ENCODE results near the gene OR2A1. TPM values are rescaled to one million over a fixed set of nuclear protein-coding genes. Genes with fewer than 3 reads are reported as not detected.

The OR2A1 gene, protein sequence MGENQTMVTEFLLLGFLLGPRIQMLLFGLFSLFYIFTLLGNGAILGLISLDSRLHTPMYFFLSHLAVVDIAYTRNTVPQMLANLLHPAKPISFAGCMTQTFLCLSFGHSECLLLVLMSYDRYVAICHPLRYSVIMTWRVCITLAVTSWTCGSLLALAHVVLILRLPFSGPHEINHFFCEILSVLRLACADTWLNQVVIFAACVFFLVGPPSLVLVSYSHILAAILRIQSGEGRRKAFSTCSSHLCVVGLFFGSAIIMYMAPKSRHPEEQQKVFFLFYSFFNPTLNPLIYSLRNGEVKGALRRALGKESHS
- total RNA-seq: not detected in 2 replicates

GRCh38 chr7:144311872-144312469 lies at the start of gene OR2A1:
TSS of gene OR2A1 (plus strand) at chr7:144312419. CDS start at chr7:144318125, 5,706 bp downstream.

DNA sequence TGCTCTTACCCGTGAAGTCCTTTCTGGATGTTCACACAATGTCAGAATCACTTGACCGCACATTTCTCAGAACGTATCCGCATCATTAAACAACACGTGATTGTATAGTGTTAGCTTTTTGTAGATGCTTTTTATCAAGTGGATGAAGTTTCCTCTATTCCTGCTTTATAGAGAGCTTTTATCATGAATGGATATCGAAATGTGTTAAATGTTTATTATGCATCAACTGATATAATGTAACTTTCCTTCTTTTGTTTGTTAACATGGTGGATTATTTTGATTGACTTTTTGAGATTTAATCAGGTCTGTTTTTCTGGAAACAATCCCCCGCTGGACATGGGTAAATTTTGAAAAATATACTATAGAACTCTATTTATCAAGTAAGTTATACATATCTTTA lies 47.5 kb upstream of the OR2A1 start, which contains the start of gene OR2A7:
Gene OR2A7, minus strand, starts transcription at position 101 of the 400 bp plus-strand sequence. CDS start 5,164 bp downstream, outside the sequence.

GRCh38 chr7:144269188-144269587 lies 43.0 kb upstream of the OR2A1 start, which contains the start of gene CTAGE8:
TSS of gene CTAGE8 (minus strand) at chr7:144269288. CDS start at chr7:144269250, 38 bp downstream.

GRCh38 chr7:144355176-144355822 lies 43.1 kb downstream of the OR2A1 start, which contains the start of gene ARHGEF5:
TSS of gene ARHGEF5 (plus strand) at chr7:144355402. CDS start at chr7:144362670, 7,268 bp downstream.

Other genes starting within 250 kb of the OR2A1 start
- gene OR2A25, start 242.6 kb upstream of the OR2A1 start, total RNA-seq: not detected in 2 replicates
- gene OR2A12, start 226.1 kb upstream of the OR2A1 start, total RNA-seq: not detected in 2 replicates
- not detected in 2 replicates for gene OR2A2, start 202.8 kb upstream of the OR2A1 start, total RNA-seq
- not detected in 2 replicates for gene OR2A14, start 189.2 kb upstream of the OR2A1 start, total RNA-seq
- gene CTAGE4, start 129.0 kb upstream of the OR2A1 start, total RNA-seq: 1.7 TPM in 1 of 2 replicates, not detected in the other
- gene ARHGEF35, start 116.6 kb upstream of the OR2A1 start, total RNA-seq: 1.5 and 2.1 TPM in 2 replicates
- gene OR2A42, start 72.8 kb upstream of the OR2A1 start, total RNA-seq: under 0.01 TPM in 1 of 2 replicates, not detected in the other
- gene OR2A7, start 47.6 kb upstream of the OR2A1 start, total RNA-seq: 0.12 TPM in 1 of 2 replicates, not detected in the other
- gene CTAGE8, start 43.1 kb upstream of the OR2A1 start, total RNA-seq: 0.44 TPM in 1 of 2 replicates, not detected in the other
- 1.3 and 3.4 TPM in 2 replicates for gene ARHGEF5, start 43.0 kb downstream of the OR2A1 start, total RNA-seq
- not detected in 2 replicates for gene NOBOX, start 91.3 kb downstream of the OR2A1 start, total RNA-seq